A673 (cell line): ENCODE results near the gene RETREG3. TPM values are rescaled to one million over a fixed set of nuclear protein-coding genes. Genes with fewer than 3 reads are reported as not detected.

Experiments
- BruUV-seq: library from RNA; stranded (reverse); fragments of 400-500 nt; replicated peaks from 2 replicates; lab custom pipeline; 2021; lab: Mats Ljungman, UMichigan
- CTCF ChIA-PET: fragments of 300-600 bp; sonication (Branson Sonifier 250); formaldehyde crosslinking; loops from one replicate; lab custom pipeline; 2022; ENCODE audit warnings: antibody characterized with exemption; lab: Charles Lee
- POLR2A ChIA-PET: fragments of 300-600 bp; sonication (Branson Sonifier 250); formaldehyde crosslinking; loops from one replicate; lab custom pipeline; 2022; ENCODE audit warnings: antibody characterized with exemption; ENCODE audit not compliant: low non-redundant PET; lab: Charles Lee
- DNase-seq: peaks from one replicate; pipeline ENCODE4 v3.0.0-alpha.2; 2015; ENCODE audit warnings: low spot score
- H3K27ac ChIP-seq: fragments of 200-600 bp; sonication (generic); 2 replicates; pipeline ENCODE4 v1.5.1; 2016; ENCODE audit warnings: mixed run types, low read depth, mild to moderate bottlenecking, mixed read lengths, antibody characterized with exemption, low read length; ENCODE audit not compliant: poor library complexity, severe bottlenecking
- H3K27me3 ChIP-seq: fragments of 200-600 bp; sonication (generic); replicated peaks from 2 replicates; pipeline ENCODE4 v1.6.1; 2017; ENCODE audit warnings: mixed run types, low read depth, mild to moderate bottlenecking, mixed read lengths, antibody characterized with exemption, low read length; ENCODE audit not compliant: insufficient read depth, poor library complexity
- H3K36me3 ChIP-seq: fragments of 200-600 bp; sonication (generic); 2 replicates; pipeline ENCODE4 v1.6.1; 2016; ENCODE audit warnings: mixed run types, mild to moderate bottlenecking, mixed read lengths, antibody characterized with exemption, low read length; ENCODE audit not compliant: insufficient read depth, poor library complexity, severe bottlenecking
- H3K4me1 ChIP-seq: fragments of 200-600 bp; sonication (generic); 2 replicates; pipeline ENCODE4 v1.6.1; 2017; ENCODE audit warnings: mixed run types, mild to moderate bottlenecking, mixed read lengths, antibody characterized with exemption, low read length; ENCODE audit not compliant: insufficient read depth, poor library complexity, severe bottlenecking
- H3K4me3 ChIP-seq: fragments of 200-600 bp; sonication (generic); 2 replicates; pipeline ENCODE4 v1.5.1; 2016; ENCODE audit warnings: low read depth, mixed run types, mild to moderate bottlenecking, mixed read lengths, low read length; ENCODE audit not compliant: poor library complexity, severe bottlenecking
- H3K9me3 ChIP-seq: fragments of 200-600 bp; sonication (generic); 2 replicates; pipeline ENCODE4 v1.6.1; 2016; ENCODE audit warnings: mixed run types, low read depth, mild to moderate bottlenecking, mixed read lengths, antibody characterized with exemption, low read length; ENCODE audit not compliant: poor library complexity, severe bottlenecking
- EZH2 ChIP-seq: fragments of 200-600 bp; sonication (generic); IDR thresholded peaks from 2 replicates; pipeline ENCODE4 v1.6.1; 2017; ENCODE audit warnings: borderline replicate concordance, low read depth, mild to moderate bottlenecking, mixed read lengths, antibody characterized with exemption, low read length; ENCODE audit not compliant: poor library complexity, severe bottlenecking
- intact Hi-C: fragments of 100-400 bp; cut with micrococcal nuclease; formaldehyde crosslinking; loops from one replicate; pipeline ENCODE4 v1.10.0; 2022; ENCODE audit not compliant: unreplicated experiment
- total RNA-seq: library from RNA; stranded (reverse); gene quantifications from 2 replicates; pipeline ENCODE4 v1.2.3, GENCODE V29; 2021
- TF ChIP-seq, protein P1 (sequence below): fragments of 300-800, 200-600 bp; sonication (generic); conservative IDR thresholded peaks from 2 replicates; pipeline ENCODE4 v1.5.1; 2017; ENCODE audit warnings: low read depth, mild to moderate bottlenecking, antibody characterized with exemption, low read length, moderate library complexity, mixed read lengths

The RETREG3 gene
- total RNA-seq, 1 experiment from 2014 or later, result 23.2 TPM

- BruUV-seq, result no TSS peak
- no peak for TF ChIP-seq EZH2
- TF ChIP-seq, protein P1, sequence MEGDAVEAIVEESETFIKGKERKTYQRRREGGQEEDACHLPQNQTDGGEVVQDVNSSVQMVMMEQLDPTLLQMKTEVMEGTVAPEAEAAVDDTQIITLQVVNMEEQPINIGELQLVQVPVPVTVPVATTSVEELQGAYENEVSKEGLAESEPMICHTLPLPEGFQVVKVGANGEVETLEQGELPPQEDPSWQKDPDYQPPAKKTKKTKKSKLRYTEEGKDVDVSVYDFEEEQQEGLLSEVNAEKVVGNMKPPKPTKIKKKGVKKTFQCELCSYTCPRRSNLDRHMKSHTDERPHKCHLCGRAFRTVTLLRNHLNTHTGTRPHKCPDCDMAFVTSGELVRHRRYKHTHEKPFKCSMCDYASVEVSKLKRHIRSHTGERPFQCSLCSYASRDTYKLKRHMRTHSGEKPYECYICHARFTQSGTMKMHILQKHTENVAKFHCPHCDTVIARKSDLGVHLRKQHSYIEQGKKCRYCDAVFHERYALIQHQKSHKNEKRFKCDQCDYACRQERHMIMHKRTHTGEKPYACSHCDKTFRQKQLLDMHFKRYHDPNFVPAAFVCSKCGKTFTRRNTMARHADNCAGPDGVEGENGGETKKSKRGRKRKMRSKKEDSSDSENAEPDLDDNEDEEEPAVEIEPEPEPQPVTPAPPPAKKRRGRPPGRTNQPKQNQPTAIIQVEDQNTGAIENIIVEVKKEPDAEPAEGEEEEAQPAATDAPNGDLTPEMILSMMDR, result no peak
- ChIA-PET CTCF (no interaction called here), POLR2A (no interaction called here)
- intact Hi-C loops, result no loop called here
- Histone ChIP-seq H3K36me3 (no peaks in the 10 kb centered on the region), H3K4me3 (no peak overlapping the region), H3K9me3 (no peaks in the 10 kb centered on the region), H3K27ac (no peak overlapping the region), H3K27me3 (no peaks in the 10 kb centered on the region), H3K4me1 (no peaks in the 10 kb centered on the region)
- DNase-seq, result no peak
Observed at GRCh38 chr17:42642336-42642735, 33.2 kb upstream of the RETREG3 start.

DNA sequence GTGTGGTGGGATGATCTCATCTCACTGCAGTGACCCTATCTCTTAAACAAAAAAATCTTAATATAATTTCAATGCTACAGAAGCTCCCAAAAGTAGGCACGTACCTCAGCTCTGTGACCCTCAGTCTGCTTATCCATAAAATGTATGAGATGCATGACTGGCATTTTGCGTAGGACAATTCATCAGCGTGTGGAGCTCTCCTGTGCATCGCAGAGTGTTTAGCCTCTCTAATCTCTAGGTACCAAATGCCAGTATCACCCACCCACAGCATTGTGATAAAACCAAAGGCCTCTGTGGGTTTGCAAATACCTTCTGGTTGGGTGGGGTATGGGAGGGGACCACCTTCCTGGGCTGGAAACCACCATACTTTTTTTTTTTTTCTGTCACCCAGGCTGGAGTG lies 30.9 kb upstream of the RETREG3 start:
- intact Hi-C loops, result no loop called here
- CTCF ChIA-PET, result no interaction called here
- POLR2A ChIA-PET, result no interaction called here
- no peak for DNase-seq
- BruUV-seq, result no TSS peak
- TF ChIP-seq EZH2, result no peak
- TF ChIP-seq, protein P1, result no peak
- Histone ChIP-seq H3K4me1 (no peaks in the 10 kb centered on the region), H3K4me3 (no peak overlapping the region), H3K27ac (no peak overlapping the region), H3K27me3 (no peaks in the 10 kb centered on the region), H3K9me3 (no peaks in the 10 kb centered on the region), H3K36me3 (no peaks in the 10 kb centered on the region)

DNA sequence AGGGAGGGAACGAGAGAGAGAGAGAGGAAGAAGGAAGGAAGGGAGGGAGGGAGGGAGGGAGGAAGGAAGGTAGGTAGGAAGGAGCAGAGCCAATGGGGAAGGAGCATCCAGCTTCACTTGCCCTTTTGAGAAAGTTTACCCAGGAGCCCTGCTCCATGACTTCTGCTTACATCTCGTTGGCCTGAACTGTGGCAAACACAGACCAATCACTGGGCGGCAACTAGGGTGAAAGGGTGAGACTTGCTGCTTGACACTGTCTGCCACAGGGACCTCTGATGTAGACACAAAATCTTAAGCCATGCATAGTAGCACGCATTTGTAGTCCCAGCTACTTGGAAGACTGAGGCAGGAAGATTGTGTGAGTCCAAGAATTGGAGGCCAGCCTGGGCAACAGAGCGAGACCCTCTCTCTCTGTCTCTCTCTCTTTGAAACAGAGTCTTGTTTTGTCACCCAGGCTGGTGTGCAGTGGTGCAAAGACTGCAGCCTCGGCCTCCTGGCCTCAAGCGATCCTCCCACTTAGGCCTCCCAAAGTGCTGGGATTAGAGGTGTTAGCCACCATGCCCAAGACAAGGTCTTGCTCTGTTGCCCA lies 30.4 kb upstream of the RETREG3 start:
- ChIA-PET CTCF (no interaction called here), POLR2A (no interaction called here)
- no peak for DNase-seq
- Histone ChIP-seq H3K27me3 (no peaks in the 10 kb centered on the region), H3K4me3 (no peak overlapping the region), H3K36me3 (no peaks in the 10 kb centered on the region), H3K9me3 (no peaks in the 10 kb centered on the region), H3K4me1 (no peaks in the 10 kb centered on the region), H3K27ac (no peak overlapping the region)
- intact Hi-C loops, result no loop called here
- TF ChIP-seq EZH2, result no peak
- BruUV-seq, result no TSS peak

- BruUV-seq, result no TSS peak
- Histone ChIP-seq H3K9me3 (no peaks in the 10 kb centered on the region), H3K36me3 (no peaks in the 10 kb centered on the region), H3K4me1 (no peaks in the 10 kb centered on the region), H3K27ac (no peak overlapping the region), H3K4me3 (no peak overlapping the region), H3K27me3 (no peaks in the 10 kb centered on the region)
- ChIA-PET CTCF (no interaction called here), POLR2A (no interaction called here)
- DNase-seq, result no peak
- intact Hi-C loops, result no loop called here
- no peak for TF ChIP-seq EZH2
- TF ChIP-seq, protein P1, result no peak
Observed at GRCh38 chr17:42632949-42633444, 23.8 kb upstream of the RETREG3 start.
